HT1080 (cell line): Measurements from ENCODE around the gene USP27X. TPM values are rescaled to one million over a fixed set of nuclear protein-coding genes. Genes with fewer than 3 reads are reported as not detected.
A peak's percentile ranks its signal among the peaks of the same experiment; 100 is the strongest.

Experiments used
- DNase-seq: peaks from one replicate; pipeline ENCODE4 v3.0.0-alpha.2; 2015; ENCODE audit warnings: low read depth
- total RNA-seq: library from RNA; depleted of rRNA; stranded (reverse); fragments of >200 nt; shearing (Covaris generic); gene quantifications from 2 replicates; pipeline ENCODE4 v1.2.3, GENCODE V29; 2014; rRNA removed

The USP27X gene
- total RNA-seq, 1 experiment from 2014 or later, result 1.9 TPM

GRCh38 chrX:49880668-49881067 is 1.4 kb downstream of the USP27X start:
- DNase-seq, result no peak

GRCh38 chrX:49884290-49884862 is 5.1 kb downstream of the USP27X start:
- peak; percentile 51 for DNase-seq

- no peak for DNase-seq
These were observed 13.3 kb downstream of the USP27X start for GRCh38 chrX:49892542-49892941.

GRCh38 chrX:49896951-49897350 is 17.7 kb downstream of the USP27X start:
- DNase-seq, result no peak

GRCh38 chrX:49901048-49901447 is 21.8 kb downstream of the USP27X start:
- no peak for DNase-seq

DNA sequence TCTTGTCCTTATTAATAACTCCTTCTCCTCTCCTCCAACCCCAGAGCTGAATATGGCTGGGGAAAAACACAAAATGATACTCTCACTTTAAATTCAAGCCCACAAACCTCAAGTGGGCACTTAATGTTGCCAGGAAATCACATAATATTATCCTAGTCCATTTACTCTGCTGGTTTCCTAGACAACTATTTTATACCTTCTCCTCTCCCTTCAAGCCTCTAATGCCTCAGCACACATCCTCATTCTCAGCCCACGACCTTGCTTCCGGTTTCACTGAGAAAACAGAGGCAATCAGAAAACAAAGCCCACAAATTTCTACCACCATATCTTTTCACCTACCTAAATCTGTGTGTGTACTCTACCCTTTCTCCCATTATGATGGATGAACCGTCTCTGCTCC is 31.1 kb downstream of the USP27X start:
- no peak for DNase-seq

GRCh38 chrX:49912086-49912485 is 32.8 kb downstream of the USP27X start:
- DNase-seq, result no peak

- no peak for DNase-seq
These were observed 33.6 kb downstream of the USP27X start for GRCh38 chrX:49912861-49913260.

DNA sequence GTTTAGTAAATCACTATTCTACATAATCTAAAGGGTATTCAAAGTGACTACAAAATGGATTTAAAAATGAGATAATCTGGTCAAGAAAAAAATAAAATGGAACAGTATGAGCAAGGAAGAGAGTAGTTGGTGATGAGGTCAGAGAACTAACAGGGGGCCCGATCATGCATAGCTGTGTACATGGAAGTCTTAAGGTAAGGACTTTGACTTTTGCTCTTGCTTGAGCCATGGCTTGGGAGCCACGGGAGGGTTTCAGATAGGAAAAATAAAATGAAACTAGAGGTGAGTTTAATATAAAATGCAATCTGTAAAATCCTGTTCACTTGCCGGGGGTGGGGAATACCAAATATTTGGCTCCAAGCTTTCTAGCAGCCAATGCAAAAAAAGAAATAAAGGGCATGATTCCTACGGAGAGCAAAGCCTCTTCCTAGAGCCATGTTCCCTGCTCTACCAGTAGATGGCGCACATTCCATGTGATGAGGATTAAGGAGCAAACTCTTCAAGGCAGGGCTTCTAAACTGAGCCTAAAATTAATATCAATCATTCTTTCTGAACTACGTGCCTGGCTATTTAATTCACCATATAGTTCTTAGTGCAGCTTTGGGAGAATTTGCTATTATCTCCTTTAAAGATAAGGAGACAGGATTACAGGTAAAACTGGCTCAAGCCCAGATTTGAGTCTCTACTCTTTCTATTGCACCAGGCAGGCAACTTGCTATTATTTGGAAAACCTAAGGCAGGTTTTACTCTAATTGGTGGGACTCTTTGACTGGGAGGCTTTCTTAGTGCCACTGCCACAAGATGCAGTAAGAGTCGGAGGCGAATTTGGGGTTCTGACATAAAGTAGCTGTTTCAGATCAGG is 36.3 kb downstream of the USP27X start:
- peak; percentile 3 for DNase-seq

DNA sequence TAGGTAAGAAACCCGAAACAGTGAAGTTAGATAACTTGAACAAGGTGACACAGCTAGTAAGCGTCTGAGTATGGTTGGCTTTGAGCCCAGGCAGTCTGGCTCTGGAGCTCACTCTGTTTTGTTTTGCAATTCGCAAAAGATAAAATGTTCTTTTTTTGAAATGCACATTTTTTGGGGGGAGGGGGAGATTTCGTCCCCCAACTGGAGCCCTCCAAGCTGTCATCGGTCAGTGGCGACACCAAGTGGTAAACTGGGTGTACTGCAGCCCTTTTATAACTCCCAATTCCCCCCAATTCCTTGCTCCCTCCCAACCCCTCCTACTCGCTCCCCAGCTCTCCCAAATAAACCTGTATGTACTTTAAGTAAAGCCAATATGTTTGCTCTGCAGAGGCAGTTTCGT is 40.3 kb downstream of the USP27X start:
- no peak for DNase-seq

- no peak for DNase-seq
These were observed 41.8 kb downstream of the USP27X start for GRCh38 chrX:49921109-49921508.

DNA sequence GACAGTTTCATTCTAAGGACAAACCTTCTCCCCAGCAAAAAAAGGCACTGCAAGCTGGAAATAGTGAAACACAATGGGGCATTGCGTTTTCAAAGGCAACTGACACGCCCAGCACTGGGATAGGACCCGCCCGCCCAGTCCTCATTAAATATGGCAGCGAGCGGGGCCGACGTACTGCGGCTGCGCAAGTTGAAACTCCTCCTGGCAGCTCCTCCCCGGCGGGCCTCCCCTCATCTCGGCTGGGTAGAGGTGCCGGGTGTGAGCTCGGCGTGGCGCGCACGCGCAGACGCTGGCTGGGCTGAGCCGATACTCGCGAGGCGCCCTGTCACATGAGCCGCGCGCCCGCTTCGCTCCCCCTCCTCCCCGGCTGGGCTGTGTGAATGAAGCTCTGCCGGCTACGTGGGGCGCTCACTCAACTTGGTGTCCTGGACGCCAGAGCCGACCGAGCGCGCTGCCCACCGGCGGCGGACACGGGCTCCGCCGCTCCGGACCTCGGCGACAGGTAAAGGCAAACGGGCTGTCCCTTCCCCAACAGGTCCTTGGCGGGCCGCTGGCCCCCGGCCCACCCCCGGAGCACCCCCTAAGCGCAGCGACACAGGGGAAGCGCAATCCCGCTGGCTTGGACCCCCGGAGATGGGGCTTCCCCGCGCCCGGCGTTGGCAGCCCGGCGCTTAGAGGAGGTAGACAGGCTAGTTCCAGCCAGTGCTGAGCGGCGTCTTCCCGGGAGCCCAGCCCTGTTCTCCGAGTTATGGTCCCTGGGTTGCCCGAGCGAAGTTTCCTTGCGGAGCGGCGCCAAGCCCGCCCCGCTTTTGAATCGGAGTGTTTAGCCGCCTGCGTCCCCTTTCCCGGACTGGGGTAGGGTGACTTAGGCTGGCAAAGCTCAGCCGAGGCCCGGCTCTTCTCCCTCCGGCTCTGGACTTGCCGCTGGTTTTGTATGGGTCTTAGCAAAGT is 43.3 kb downstream of the USP27X start, which contains the start of gene CLCN5:
Gene CLCN5, plus strand, starts transcription at position 306 of the 951 bp plus-strand sequence. CDS start 2,703 bp downstream, outside the sequence.
- peak; percentile 95 for DNase-seq

DNA sequence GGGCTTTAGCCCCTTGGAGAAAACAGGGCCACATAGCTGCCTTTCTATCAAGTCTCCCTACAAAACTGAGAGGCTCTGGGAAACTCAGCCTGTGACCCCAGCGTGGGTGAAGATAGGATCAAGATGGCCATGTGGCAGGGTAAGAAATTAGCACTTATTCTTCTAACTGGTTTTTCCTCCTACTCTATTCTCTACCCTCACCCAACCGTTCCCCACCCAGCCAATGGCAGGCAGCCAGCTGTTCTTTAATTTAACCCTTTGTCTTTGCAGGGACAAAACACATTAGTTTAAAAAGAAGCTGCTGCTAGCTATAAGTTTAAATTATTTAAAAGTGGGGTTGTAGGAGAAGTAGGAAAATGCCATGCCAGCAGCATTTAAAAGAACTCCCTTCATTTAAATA is 45.9 kb downstream of the USP27X start:
- no peak for DNase-seq

DNA sequence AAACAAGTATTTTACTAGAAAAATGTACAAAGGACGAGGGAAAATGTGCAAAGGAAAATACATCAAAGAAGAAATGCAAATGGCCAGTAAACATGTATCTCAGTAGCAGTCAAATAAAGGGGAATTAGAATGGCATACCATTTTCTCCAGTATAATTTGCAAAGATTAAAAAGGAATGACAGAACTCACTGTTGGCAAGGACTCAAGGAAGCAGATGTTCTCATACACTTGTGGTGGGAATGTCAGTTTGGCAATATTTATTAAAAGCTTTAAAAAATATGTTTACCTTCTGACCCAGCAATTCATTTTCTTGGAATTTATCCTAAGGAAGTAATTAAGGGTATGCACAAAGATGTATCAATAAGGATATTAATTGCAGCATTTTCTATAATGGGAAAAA is 50.8 kb downstream of the USP27X start:
- DNase-seq, result no peak

Other genes with a start within 250 kb of the USP27X start
- gene PAGE1, start 183.5 kb upstream of the USP27X start, total RNA-seq, result 12.3 and 18.1 TPM in 2 replicates
- not detected in 2 replicates for gene PAGE4, start 50.2 kb upstream of the USP27X start, total RNA-seq
- gene CLCN5, start 43.1 kb downstream of the USP27X start, total RNA-seq, result 2.9 and 3.0 TPM in 2 replicates